Osteoblast (primary cell): ENCODE results near the gene MRPL53. TPM values are rescaled to one million over a fixed set of nuclear protein-coding genes. Genes with fewer than 3 reads are reported as not detected.
A peak's percentile ranks its signal among the peaks of the same experiment; 100 is the strongest.

ENCODE experiments used
- DNase-seq: peaks from one replicate; pipeline ENCODE4 v3.0.0; 2011; ENCODE audit warnings: low spot score, mixed read lengths; ENCODE audit not compliant: insufficient read length; ENCODE audit errors: missing footprints
- H2AFZ ChIP-seq: 2 replicates; pipeline ENCODE4 v1.6.0; 2011; ENCODE audit warnings: mild to moderate bottlenecking, low read length
- H3K27ac ChIP-seq: 2 replicates; pipeline ENCODE4 v1.5.1; 2011; ENCODE audit warnings: mild to moderate bottlenecking, low read depth, low read length, moderate library complexity
- H3K27me3 ChIP-seq: 2 replicates; pipeline ENCODE4 v1.6.0; 2012; ENCODE audit warnings: mild to moderate bottlenecking, control low read depth, inconsistent platforms, low read length, moderate library complexity; ENCODE audit not compliant: insufficient read depth
- H3K36me3 ChIP-seq: 2 replicates; pipeline ENCODE4 v1.5.1; 2011; ENCODE audit warnings: mild to moderate bottlenecking, low read length, control low read depth, moderate library complexity; ENCODE audit not compliant: insufficient read depth
- H3K4me1 ChIP-seq: 2 replicates; pipeline ENCODE4 v1.5.1; 2011; ENCODE audit warnings: mild to moderate bottlenecking, low read length, control low read depth, moderate library complexity; ENCODE audit not compliant: insufficient read depth
- H3K4me2 ChIP-seq: 2 replicates; pipeline ENCODE4 v1.6.0; 2011; ENCODE audit warnings: mild to moderate bottlenecking, low read length; ENCODE audit not compliant: insufficient read depth
- H3K4me3 ChIP-seq: fragments of 200-600 bp; sonication (generic); 3 replicates; pipeline ENCODE4 v1.5.1; 2012; ENCODE audit warnings: mild to moderate bottlenecking, low read length, inconsistent platforms; ENCODE audit not compliant: insufficient read depth
- H3K79me2 ChIP-seq: 2 replicates; pipeline ENCODE4 v1.6.0; 2012; ENCODE audit warnings: mild to moderate bottlenecking, low read length, control low read depth, inconsistent platforms; ENCODE audit not compliant: insufficient read depth
- H3K9me3 ChIP-seq: 2 replicates; pipeline ENCODE4 v1.5.1; 2011; ENCODE audit warnings: low read depth, low read length, control low read depth
- H4K20me1 ChIP-seq: 2 replicates; pipeline ENCODE4 v1.6.0; 2012; ENCODE audit warnings: mild to moderate bottlenecking, low read length, control low read depth; ENCODE audit not compliant: insufficient read depth
- total RNA-seq: library from RNA; depleted of rRNA; stranded (reverse); fragments of >200 nt; gene quantifications from 2 replicates; pipeline ENCODE4 v1.2.3, GENCODE V29; 2012
- TF ChIP-seq, protein P1 (sequence below): IDR thresholded peaks from 2 replicates; pipeline ENCODE4 v1.5.1; 2011; ENCODE audit warnings: mild to moderate bottlenecking, low read depth, low read length, moderate library complexity; ENCODE audit errors: extremely low read depth

Gene MRPL53
- total RNA-seq, 1 donor: 23.5 TPM

DNA sequence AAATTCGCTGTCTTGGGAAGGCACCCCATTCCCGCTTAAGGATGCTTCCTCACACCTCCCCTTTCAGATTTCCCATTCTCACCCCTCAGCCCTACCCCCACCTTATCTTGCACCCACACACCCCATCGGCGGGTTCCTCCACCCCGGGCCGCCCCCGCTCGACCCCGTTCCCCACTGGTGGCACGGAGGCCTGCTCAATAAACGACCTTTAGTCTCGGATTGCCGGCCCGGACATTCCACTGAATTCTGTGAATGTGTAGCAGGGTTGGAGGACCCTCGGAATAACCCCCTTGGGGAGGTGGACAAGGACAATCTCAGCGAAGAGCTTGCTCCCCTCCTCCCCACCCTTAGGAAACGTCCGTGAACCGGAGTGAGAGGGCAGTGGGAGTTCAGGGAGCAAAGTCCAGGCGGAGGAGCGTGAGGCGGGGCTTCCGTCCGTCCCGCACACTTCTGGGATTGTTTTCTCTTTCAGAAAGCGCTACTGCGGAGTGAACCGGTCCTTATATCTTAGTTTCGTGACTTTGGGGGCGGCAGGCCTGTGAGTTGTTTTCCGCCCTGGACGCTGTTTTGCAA, 29.8 kb upstream of the MRPL53 start:
- Histone ChIP-seq H2AFZ (no peak overlapping the region), H3K27ac (no peak overlapping the region), H3K4me1 (peaks cover 50% of the 10 kb centered on the region), H3K36me3 (peaks cover 14% of the 10 kb centered on the region), H3K27me3 (no peaks in the 10 kb centered on the region), H4K20me1 (no peaks in the 10 kb centered on the region), H3K79me2 (peaks cover 41% of the 10 kb centered on the region), H3K4me3 (peak overlapping the region; percentile 80), H3K9me3 (no peaks in the 10 kb centered on the region), H3K4me2 (peak overlapping the region; percentile 91)
- DNase-seq: peak; percentile 74
- TF ChIP-seq, protein P1, sequence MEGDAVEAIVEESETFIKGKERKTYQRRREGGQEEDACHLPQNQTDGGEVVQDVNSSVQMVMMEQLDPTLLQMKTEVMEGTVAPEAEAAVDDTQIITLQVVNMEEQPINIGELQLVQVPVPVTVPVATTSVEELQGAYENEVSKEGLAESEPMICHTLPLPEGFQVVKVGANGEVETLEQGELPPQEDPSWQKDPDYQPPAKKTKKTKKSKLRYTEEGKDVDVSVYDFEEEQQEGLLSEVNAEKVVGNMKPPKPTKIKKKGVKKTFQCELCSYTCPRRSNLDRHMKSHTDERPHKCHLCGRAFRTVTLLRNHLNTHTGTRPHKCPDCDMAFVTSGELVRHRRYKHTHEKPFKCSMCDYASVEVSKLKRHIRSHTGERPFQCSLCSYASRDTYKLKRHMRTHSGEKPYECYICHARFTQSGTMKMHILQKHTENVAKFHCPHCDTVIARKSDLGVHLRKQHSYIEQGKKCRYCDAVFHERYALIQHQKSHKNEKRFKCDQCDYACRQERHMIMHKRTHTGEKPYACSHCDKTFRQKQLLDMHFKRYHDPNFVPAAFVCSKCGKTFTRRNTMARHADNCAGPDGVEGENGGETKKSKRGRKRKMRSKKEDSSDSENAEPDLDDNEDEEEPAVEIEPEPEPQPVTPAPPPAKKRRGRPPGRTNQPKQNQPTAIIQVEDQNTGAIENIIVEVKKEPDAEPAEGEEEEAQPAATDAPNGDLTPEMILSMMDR: no peak

DNA sequence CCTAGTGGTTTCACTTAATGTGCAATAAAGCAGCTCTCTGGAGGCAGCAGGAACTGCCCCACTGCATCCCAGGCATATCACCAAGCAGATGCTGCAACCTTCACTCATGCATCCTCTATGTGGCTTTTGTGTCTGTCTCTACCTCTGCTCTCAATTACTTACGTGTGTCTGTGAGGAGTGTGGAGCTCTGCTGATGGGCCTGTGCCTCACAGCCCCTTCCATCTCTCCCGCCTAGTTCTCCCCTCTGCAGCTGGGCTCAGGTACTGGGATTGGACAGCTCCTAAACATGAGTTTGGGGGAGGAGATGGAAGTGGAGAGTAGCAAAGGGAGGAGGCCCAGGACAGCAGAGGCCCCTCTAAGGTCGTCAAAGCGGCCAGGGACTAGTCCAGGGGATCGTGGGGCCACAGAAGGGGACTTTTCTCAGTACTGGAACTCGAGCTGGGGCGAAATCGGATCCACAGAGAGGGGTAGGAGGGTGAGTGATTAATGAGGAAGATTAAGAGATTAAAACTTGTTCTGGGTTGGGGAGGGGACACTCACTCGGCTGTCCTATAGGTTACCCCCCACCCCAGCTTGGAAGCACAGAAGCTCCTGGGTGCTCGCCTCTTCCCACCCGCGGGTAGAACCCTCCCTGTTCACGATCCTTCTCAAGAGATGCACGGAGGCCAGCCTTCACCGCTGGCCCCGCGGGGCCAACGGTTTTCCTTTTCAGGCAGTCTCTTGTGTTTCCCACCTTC, 29.0 kb upstream of the MRPL53 start:
- no peak overlapping the region for H3K27ac ChIP-seq
- H4K20me1 ChIP-seq: no peaks in the 10 kb centered on the region
- no peaks in the 10 kb centered on the region for H3K9me3 ChIP-seq
- H3K4me2 ChIP-seq: no peak overlapping the region
- DNase-seq: peak; percentile 83
- no peak overlapping the region for H3K4me3 ChIP-seq
- TF ChIP-seq, protein P1: no peak
- H2AFZ ChIP-seq: no peak overlapping the region
- H3K27me3 ChIP-seq: no peaks in the 10 kb centered on the region
- peaks cover 34% of the 10 kb centered on the region for H3K79me2 ChIP-seq
- H3K36me3 ChIP-seq: peaks cover 14% of the 10 kb centered on the region
- H3K4me1 ChIP-seq: peaks cover 44% of the 10 kb centered on the region

DNA sequence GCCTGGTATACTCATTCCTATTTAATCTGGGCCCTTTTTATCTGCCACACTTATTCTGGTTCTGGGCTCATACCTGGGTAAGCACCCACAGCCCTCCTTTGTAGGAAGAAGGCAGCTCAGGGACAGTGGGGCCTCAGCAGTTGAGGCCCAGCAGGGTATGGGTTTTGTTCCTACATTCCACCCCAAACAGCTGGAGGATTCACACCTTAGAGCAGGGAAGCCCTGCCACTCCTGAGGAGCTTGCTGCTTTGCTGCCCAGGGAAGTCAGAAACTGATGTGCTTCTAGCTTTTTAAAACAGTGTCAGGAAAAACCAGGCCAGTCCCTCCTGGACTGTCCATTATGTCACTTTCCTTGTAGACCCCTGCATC, 28.1 kb upstream of the MRPL53 start:
- Histone ChIP-seq H3K4me2 (no peak overlapping the region), H3K4me1 (peaks cover 37% of the 10 kb centered on the region), H3K9me3 (no peaks in the 10 kb centered on the region), H3K27me3 (no peaks in the 10 kb centered on the region), H3K4me3 (no peak overlapping the region), H3K27ac (no peak overlapping the region), H2AFZ (no peak overlapping the region), H4K20me1 (no peaks in the 10 kb centered on the region), H3K79me2 (peaks cover 26% of the 10 kb centered on the region), H3K36me3 (peaks cover 12% of the 10 kb centered on the region)
- TF ChIP-seq, protein P1: no peak
- no peak for DNase-seq

DNA sequence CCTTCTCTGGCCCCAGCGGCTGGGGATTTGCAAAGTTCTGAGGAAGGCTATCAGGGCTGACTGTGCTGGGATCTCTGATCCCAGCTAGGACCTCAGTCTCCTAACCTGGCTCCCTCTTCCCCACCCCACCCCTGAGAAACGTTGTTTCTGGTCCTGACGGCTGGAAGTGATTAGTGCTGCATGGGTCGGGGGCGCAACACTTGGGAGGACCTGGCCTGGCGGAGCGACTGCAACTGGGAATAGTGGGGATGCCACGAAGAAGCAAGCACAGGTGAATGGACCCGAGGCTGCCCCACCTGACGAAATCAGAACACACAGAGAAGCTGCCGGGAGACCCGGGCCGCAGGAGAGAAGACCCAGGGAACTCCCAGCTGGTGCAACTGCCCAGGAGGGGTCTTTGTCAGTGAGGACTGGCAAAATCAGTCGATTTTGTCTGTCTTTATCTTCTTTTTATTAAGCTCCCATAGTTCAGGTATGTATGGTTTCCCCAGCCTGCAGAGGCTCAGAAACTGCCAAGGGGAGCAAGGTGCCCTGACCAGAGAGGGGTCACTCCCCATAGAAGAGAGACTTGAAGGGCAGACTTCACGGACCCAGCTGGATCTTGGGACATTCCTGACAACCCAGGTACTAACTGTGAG, 27.6 kb upstream of the MRPL53 start:
- no peak overlapping the region for H3K27ac ChIP-seq
- H3K4me2 ChIP-seq: peak overlapping the region; percentile 84
- TF ChIP-seq, protein P1: no peak
- H3K36me3 ChIP-seq: peaks cover 7% of the 10 kb centered on the region
- no peaks in the 10 kb centered on the region for H3K27me3 ChIP-seq
- DNase-seq: peak; percentile 72
- H3K4me3 ChIP-seq: peak overlapping the region; percentile 75
- peaks cover 21% of the 10 kb centered on the region for H3K79me2 ChIP-seq
- peaks cover 32% of the 10 kb centered on the region for H3K4me1 ChIP-seq
- no peaks in the 10 kb centered on the region for H3K9me3 ChIP-seq
- H4K20me1 ChIP-seq: no peaks in the 10 kb centered on the region
- no peak overlapping the region for H2AFZ ChIP-seq
